Stimulated activated CD8-positive, alpha-beta memory T cell treated with anti-CD3 and anti-CD28 coated beads, Interleukin-12 subunit alpha, Interleukin-12 subunit beta, amount 100 ng/mL, for 1 hour (primary cell): ENCODE measurements around the gene SRC.

Experiments used
- DNase-seq: peaks from one replicate; pipeline ENCODE4 v3.0.0-alpha.2; 2020; ENCODE audit warnings: low read depth

SRC gene

DNA sequence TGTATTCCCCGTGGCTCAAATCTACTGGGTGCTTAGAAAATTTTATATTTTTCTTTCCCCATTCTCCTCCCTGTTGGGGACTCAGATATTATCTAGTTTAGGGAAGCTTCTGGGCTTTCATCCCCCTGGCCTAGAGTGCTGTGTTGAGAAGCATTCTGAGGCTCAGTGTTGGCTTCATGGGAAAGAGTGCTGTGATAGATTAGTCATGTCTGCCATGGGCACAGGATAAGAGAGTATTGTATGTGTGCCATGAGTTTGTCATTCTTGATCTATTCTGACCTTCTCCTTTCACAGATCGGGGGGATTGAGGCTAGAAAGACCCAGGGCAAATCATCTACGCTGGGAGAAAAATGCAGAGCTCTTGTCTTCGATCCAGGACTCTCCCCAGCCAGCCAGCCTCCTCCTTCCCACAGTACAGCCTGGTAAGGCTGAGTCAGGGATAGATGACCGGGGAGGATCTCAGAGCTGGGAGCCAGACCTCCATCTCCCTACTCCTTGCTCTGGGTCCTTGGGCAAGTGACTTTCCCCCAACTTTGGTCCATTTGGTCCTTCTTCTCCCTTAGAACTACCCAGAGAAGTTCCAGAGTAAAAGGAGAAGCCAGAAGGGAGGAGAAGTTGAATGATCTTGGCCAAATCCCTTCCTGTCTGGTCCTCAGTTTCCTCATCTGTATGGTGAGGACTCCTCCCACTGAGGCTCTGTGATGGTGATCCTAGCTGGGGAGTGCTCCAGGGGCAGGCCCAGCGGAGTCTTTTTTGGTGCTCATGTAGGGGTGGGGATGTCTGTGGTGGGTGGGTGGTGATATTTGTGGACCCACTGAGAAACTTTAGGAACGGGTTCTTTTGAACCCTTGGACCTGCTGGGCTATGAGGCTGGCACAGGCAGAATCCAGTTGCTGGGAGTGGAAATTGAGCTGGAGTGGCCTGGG, 5.0 kb downstream of the SRC start:
- no peak for DNase-seq

DNA sequence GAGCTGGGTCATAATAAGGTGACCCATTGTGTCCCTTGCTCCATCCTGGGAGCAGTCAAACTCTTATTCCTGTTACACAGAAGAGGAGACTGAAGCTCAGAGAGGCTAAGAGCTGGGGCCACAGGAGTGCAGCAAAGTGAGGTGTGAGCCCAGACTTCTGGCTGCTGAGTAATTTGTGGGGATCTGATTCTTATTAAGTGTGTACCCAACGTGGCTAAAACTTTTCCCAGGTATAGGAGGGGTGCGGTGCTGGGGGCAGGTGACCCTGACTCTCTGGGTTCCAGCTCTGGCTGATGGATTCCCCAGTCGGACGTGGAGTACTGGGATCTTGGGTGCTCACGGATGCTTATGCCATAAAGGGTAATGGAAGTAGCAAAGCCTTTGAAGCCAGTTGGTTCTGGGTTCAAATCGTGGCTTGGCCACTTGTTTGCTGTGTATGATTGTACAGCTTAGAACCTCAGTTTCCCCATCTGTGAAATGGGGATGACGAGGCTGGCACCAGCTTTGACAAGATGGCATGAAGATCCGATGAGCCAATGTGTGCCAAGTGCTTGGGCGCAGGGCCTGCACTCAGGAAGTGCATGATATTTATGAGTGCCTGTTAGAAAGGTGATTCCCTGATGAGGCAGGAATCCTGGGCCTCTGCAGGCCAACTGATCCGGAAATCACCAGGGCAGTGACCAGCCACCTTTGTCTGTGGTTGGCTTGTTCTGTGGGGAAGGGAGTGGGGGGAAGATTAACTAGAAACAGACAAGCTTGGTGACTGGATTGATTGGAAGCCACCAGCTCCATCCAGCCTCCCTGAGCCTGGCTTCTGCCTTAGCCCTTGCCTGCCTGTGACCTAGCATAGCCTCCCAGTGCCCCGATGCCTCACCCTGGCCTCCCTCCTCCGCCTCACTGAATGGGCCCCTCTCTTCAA, 6.0 kb downstream of the SRC start:
- DNase-seq, result no peak

GRCh38 chr20:37352608-37352980, 6.7 kb downstream of the SRC start:
- no peak for DNase-seq

DNA sequence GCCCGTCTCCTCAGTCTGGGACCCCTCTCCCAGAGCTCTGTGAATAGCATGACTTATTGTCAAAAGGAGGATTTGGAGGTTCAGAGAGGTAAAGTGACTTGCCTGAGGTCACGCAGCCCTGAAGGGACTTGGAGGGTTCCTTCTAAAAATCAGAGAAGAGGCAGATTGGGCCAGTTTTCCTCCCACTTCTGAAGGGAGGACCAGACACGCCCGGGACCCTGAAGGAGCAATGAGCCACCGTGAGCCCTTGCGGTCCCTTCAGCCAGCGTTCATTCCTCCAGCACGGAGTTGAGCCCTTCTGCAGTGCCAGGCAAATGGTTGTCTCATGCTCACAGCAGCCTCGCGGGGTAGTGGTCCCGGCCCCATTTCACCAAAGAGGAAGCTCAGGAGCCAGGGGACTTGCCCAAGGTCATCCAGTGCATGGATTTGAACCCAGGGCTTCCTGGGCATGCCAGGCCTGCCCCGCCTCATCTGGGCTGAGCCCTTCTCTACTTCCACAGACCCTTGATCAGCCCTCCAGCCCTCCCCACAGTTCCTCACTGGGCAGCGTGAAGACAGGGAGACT, 7.4 kb downstream of the SRC start:
- DNase-seq, result no peak

- DNase-seq, result no peak
Measured at GRCh38 chr20:37354210-37355195, 8.6 kb downstream of the SRC start.

DNA sequence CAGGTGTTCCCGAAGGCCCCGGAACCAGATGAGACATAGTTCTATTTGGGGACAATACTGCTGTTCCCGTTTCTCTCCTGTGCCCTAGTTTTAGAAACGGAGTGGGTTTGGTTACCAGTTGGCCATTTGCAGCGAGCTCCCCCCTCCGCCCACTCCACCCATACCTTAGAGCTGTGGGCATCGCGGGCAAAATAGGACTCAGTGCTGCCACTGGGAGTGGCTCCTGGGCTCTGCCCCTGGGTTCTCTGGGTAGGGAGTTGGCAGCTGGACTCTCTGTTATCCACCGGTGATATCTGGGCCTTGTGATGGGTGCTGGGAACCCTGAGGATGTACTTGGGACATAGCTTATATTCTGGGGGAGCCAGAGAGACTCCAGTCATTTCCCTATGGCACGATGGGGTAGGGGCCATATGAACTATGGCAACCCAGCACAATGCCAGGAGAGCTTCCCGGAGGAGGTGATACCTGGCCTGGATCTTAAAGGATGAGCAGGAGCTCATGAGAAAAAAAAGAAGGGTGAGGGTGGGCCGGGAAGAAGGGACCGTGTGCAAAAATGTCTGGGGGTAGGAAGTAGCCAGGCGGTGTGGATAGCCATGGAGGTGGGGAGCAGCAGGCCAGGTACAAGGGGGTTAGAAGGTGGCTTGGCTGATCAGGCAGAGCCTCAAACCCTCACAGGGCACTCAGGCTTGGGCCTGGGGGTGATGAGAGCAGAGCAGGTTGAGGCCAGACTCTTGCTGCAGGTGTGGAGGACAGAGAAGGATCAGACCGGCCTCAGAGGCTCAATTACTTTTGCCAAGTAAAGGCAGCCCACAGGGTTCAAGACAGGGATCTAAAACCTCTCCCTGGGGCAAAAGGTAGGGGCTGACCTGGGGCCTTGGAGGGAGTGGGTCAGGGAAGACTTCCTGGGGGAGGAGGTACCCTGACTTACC, 9.6 kb downstream of the SRC start:
- DNase-seq, result no peak

DNA sequence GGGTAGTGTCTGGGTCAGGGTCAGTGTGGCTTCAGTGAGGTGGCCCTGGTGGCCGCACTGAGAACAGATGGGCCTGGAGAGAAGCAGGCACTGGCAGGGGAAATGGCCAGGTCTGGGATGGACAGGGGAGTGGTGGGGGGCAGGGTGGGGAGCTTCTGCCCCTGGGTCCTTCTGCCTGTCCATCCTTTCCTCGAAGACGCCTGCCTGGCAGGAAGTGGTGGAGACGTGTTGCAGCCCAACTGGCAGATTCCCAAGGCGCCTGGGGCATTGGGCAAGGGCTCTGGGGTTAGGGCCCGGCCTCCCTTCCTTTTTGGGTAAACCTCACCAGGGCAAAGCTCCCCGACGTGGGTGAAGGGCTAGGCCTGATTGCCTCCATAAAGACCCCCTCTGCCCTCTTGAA, 10.4 kb downstream of the SRC start:
- DNase-seq, result no peak

- DNase-seq, result no peak
Measured at GRCh38 chr20:37356961-37357371, 11.0 kb downstream of the SRC start.

DNA sequence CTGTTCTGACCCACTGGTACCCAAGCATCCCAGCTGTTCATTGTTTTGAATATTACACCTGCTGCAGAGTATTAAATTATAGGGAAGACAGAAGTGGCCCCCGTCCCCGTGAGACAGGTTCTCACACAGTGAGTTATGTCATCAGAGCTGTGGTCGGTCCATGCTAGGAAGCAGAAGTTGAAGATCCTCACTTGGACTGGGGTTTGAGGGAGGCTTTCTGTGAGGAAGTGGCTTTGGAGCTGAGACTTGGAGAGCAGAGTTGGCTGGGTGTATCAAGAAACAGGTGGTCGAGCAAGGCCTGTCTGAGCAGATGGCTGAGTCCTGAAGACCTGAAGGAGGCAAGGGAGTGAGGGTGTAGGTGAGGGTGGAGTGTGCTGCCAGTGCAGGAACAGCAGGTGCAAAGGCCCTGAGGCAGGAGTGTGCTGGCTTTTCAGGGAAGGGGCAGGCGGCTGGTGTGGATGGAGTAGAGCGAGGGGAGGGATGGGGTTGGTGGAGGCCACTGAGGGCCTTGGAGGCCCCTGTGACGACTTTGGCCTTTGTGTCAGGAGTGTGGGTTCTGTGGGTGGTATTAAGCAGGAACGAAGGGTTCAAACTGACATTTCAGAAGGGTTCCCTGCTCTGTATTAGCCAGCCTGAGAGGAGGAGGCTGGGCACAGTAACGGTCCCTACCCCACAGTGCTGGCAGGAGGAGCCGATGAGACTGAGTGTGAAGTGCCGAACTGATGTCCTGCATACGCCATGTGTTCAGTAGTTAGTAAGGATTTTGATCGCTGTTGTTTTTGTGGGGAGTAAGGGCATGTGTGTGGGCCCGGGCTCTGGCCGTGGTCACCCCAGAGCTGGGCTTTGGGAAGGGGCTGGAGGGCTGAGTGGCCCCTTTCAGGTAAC, 11.8 kb downstream of the SRC start:
- DNase-seq, result no peak

GRCh38 chr20:37358366-37359150, 12.6 kb downstream of the SRC start:
- DNase-seq, result no peak

- DNase-seq, result no peak
Measured at GRCh38 chr20:37359331-37359730, 13.4 kb downstream of the SRC start.

GRCh38 chr20:37359836-37360235, 13.9 kb downstream of the SRC start:
- DNase-seq, result no peak

DNA sequence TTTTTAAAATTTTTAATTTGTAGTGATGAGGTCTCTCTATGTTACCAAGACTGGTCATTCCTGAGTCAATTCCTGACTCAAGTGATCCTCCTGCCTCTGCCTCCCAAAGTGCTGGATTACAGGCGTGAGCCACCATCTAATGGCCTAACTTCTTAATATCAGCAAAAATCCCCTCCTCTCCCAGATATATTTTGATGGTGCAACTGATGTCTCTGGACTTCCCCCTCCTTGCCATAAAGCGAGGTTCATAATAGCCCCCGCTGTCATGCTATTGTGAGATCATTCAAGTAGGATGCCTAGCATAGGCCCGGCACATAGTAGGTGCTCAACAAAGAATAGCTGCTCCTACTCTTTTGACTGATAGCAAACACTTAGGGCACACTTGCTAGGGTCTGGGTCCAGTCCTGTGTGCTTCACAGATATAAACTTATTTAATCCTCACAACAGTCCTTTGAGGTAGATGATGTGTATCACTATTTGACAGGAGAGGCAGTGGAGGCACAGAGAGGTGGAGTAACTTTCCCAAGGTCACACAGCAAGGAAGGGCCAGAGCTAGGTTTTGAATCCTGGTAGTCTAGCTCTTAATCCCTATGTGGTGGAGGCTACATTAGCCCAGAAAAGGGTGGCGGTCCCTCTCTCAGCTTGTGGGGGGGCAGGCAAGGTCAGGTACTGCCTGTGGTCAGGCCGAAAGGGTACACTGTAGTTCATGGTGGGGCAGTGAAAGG, 14.6 kb downstream of the SRC start:
- DNase-seq, result no peak

DNA sequence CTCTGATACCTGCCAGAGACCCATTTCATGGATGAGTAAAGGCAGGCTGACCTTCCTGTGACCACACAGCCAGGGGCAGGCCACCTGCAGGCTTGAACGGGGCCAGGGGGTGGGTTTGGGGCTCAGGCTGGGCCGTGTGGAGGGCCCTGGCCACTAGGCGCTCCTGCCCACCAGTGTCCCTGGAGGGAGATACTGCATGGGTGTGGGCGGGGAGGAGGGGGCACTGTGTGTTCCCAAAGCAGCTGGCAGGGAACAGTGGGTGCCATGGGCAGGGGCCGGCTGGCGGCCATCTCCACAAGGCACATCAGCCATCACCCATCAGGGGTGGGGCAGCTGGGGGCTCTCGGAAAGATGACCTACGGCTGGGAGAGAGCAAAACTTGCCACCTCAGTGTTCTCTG, 15.4 kb downstream of the SRC start:
- DNase-seq, result no peak

DNA sequence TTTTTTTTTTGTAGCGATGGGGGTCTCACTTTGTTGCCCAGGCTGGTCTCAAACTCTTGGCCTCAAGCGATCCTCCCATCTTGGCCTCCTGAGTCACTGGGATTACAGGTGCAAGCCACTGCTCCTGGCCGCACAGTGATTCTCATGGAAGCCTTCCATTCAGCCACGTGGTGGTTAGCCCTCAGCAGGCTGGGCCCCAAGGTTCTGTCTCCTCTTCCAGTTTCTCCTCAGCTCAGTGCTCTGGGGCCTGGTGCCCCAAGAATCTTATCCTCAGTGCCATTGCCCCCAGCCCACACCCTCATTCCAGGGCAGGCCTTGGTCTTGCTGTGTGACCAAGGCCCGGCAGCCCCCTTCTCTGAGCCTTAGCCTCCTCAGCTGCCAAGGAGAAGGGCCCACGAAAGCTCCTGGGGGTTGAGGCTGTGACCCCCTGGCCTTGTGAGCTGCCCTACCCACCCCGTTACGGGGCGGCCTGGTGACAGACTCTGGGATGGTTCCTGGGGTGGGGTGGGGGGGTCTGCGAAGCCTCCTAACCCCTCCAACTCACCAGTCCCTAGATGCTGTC, 16.4 kb downstream of the SRC start:
- DNase-seq, result no peak

DNA sequence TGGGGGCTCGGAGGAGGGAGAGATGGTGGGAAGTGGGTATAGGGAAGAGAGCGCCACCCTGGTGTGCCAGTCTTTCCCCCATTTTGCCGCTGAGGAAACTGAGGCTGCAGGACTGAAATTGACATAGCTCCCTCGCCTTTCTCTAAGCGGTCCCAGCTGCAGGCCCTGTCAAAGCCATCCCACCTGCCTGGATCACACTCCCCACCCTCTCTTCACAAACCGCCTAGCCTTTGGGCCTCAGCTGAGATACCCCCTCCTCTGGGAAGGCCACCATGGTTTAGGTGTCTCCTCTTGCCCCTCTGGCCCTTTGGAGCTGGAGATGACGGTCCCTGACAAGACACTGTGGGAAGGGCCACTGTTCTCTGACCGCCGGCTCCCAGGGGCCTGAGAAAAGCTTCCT, 16.9 kb downstream of the SRC start:
- no peak for DNase-seq

GRCh38 chr20:37363221-37364012, 17.5 kb downstream of the SRC start:
- DNase-seq, result no peak
